GM12892 (cell line): ENCODE data around the gene TMEM18.

Experiments used
- POLR2A ChIP-seq: IDR thresholded peaks from 2 replicates; pipeline ENCODE4 v1.6.1; 2011; ENCODE audit warnings: low read depth, low read length, control low read depth
- POLR2AphosphoS5 ChIP-seq: IDR thresholded peaks from 2 replicates; pipeline ENCODE4 v1.6.1; 2011; ENCODE audit warnings: low read depth, low read length, control low read depth
- TAF1 ChIP-seq: IDR thresholded peaks from 2 replicates; pipeline ENCODE4 v1.6.1; 2011; ENCODE audit warnings: low read depth, mild to moderate bottlenecking, control low read depth, low read length, borderline replicate concordance

DNA sequence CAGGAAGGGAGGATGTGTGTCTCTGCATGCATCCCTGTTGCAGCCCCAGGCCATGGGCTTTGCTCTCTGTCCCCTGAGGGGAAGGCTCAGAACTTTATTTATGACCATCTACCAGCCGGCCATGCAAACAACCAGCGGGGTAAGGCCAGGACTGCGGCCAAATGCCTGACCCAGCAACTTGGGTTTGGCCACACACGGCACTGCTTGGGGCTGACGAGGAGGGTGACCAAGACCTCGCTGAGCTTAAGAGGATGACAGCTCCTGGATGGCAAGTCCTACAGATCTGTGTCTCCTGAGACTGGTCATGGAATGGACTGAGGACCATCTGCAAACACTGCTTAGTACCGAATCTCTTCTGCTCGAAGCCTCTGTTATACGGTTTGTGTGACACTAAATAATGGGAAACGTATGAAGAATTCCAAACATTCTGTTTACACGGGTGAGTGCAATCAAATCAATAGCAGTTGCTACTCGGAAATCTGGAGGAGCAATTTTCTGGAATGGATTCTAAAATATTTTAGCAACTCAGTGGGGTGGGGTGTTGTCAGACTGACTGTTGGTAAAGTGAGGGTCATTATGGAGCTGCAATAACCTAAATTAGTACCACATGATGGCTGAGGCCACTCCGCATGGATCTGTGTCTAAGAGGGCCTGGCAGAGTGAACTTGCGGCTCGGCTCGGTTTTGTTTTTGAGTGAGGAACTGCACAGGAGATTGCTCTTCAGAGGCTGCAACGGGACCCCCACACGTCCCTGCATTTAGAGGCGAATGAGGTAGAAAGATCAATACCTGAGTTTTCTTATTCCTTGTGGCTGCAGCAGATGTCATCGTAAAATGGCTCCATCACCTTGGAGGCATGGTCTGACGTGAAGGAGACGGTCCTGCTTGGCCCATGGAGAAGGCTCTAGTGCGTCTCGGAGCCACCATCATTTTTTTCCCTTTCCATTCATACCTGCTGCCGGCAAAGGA is 26.6 kb downstream of the TMEM18 start:
- TF ChIP-seq POLR2A (no peak), POLR2AphosphoS5 (no peak), TAF1 (no peak)
